Endodermal cell (in vitro differentiated cells): ENCODE results near the gene SFT2D1. TPM values are rescaled to one million over a fixed set of nuclear protein-coding genes. Genes with fewer than 3 reads are reported as not detected.
A peak's percentile ranks its signal among the peaks of the same experiment; 100 is the strongest.

ENCODE experiments used
- DNase-seq: peaks from one replicate; pipeline ENCODE4 v3.0.0-alpha.2; 2017
- H3K27ac ChIP-seq: 2 replicates; pipeline ENCODE4 v1.5.1; 2013; ENCODE audit warnings: mild to moderate bottlenecking, low read depth, low read length, moderate library complexity
- H3K27me3 ChIP-seq: 2 replicates; pipeline ENCODE4 v1.6.1; 2013; ENCODE audit warnings: mild to moderate bottlenecking, low read length, moderate library complexity; ENCODE audit not compliant: insufficient read depth, control insufficient read depth, poor library complexity, severe bottlenecking
- H3K36me3 ChIP-seq: 2 replicates; pipeline ENCODE4 v1.7.0; 2013; ENCODE audit warnings: mild to moderate bottlenecking, low read length, moderate library complexity; ENCODE audit not compliant: control insufficient read depth, insufficient read depth
- H3K4me1 ChIP-seq: one replicate; pipeline ENCODE4 v1.7.0; 2013; ENCODE audit warnings: low read length; ENCODE audit not compliant: control insufficient read depth, insufficient read depth
- H3K4me3 ChIP-seq: 2 replicates; pipeline ENCODE4 v1.5.1; 2013; ENCODE audit warnings: mild to moderate bottlenecking, low read length, moderate library complexity
- H3K9ac ChIP-seq: 2 replicates; pipeline ENCODE4 v1.6.1; 2013; ENCODE audit warnings: mild to moderate bottlenecking, low read length, moderate library complexity; ENCODE audit not compliant: poor library complexity, severe bottlenecking; ENCODE audit errors: extremely low read depth
- H3K9me3 ChIP-seq: 2 replicates; pipeline ENCODE4 v1.6.1; 2013; ENCODE audit warnings: mild to moderate bottlenecking, low read length, moderate library complexity; ENCODE audit not compliant: control insufficient read depth
- H3K27ac Mint-ChIP-seq: 2 replicates; pipeline ENCODE4 v1.8.0; 2020; ENCODE audit warnings: mixed read lengths
- H3K27me3 Mint-ChIP-seq: 2 replicates; pipeline ENCODE4 v1.8.0; 2021; ENCODE audit warnings: mild to moderate bottlenecking, mixed read lengths; ENCODE audit not compliant: insufficient read depth
- H3K36me3 Mint-ChIP-seq: 2 replicates; pipeline ENCODE4 v1.8.0; 2020; ENCODE audit warnings: low read depth, mixed read lengths
- H3K4me1 Mint-ChIP-seq: 2 replicates; pipeline ENCODE4 v1.8.0; 2020; ENCODE audit warnings: mixed read lengths
- H3K4me3 Mint-ChIP-seq: 2 replicates; pipeline ENCODE4 v1.8.0; 2020; ENCODE audit warnings: mild to moderate bottlenecking, moderate library complexity, mixed read lengths
- H3K9me3 Mint-ChIP-seq: 2 replicates; pipeline ENCODE4 v1.8.0; 2020; ENCODE audit warnings: mild to moderate bottlenecking, mixed read lengths
- WGBS, 2 experiments: methylation state at CpG; one replicate each; pipeline versions ENCODE4 v1.1.5 to v1.1.7; 2013; ENCODE audit warnings: missing lambda C conversion rate in 2 of 2, mixed read lengths in 1 of 2; ENCODE audit not compliant: insufficient coverage in 1 of 2, insufficient read length in 1 of 2; 5-methylcytosine and 5-hydroxymethylcytosine counted together
- total RNA-seq, 2 donors: library from RNA; stranded (reverse); fragmentation: NEBNext Ultra II Directional in 1 of 2; extraction: Animal tissue kit (Norgen Biotek cat#: 25700) in 1 of 2; gene quantifications; 2 replicates in 1 of 2; 3 replicates in 1 of 2; pipeline ENCODE4 v1.2.1, GENCODE V29; 2021
- TF ChIP-seq, protein P1 (sequence below): fragments of 200-600 bp; sonication (generic); conservative IDR thresholded peaks from 2 replicates; pipeline ENCODE4 v1.5.0; 2021; ENCODE audit warnings: antibody characterized with exemption, mild to moderate bottlenecking

SFT2D1 gene
- total RNA-seq, 2 donors from 2014 or later = 42.4 to 53.9 TPM

DNA sequence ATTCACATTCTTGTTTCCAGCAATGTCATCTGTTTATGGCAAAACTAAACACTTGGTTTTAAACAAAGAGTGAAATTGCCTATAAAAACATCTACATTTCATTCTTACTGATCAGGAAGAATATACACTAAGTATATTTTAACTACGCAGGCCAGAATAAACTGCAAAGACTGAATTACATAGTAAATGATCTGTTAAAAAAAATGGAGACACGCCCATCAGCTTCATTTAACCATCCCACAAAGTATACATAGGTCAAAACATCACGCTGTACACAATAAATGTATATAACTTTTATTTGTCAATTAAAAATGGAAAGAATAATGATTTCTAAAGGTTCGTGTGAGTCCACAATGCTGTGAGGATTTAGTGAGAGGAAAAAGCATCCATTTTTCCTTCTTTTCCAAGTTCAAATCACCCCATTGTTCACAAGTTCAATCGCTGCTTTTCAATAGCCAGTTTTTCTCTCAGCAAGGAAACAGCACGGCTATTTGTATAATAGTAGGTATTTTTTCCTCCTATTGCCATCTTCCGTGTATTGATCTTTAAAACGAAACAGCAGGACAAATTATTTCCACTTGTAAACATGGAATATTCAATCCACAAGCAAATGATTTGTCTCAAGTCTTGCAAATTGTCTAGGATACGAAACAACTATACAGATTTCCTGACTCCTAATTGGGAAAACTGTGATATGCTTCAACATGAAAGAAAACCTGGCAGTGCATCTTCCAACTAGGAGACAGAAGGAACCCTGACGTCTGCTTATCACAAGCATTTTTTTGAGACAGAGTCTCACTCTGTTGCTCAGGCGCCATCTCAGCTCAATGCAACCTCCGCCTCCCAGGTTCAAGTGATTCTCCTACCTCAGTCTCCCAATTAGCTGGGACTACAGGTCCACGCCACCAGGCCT lies 10.6 kb downstream of the SFT2D1 start:
- no peak overlapping the region for H3K4me3 ChIP-seq
- TF ChIP-seq, protein P1, sequence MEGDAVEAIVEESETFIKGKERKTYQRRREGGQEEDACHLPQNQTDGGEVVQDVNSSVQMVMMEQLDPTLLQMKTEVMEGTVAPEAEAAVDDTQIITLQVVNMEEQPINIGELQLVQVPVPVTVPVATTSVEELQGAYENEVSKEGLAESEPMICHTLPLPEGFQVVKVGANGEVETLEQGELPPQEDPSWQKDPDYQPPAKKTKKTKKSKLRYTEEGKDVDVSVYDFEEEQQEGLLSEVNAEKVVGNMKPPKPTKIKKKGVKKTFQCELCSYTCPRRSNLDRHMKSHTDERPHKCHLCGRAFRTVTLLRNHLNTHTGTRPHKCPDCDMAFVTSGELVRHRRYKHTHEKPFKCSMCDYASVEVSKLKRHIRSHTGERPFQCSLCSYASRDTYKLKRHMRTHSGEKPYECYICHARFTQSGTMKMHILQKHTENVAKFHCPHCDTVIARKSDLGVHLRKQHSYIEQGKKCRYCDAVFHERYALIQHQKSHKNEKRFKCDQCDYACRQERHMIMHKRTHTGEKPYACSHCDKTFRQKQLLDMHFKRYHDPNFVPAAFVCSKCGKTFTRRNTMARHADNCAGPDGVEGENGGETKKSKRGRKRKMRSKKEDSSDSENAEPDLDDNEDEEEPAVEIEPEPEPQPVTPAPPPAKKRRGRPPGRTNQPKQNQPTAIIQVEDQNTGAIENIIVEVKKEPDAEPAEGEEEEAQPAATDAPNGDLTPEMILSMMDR = no peak
- no peaks in the 10 kb centered on the region for H3K27me3 ChIP-seq
- 91 to 92% methylated on average over 5 to 10 of the region's 13 CpGs for WGBS, 2 experiments
- no peaks in the 10 kb centered on the region for H3K27me3 Mint-ChIP-seq
- H3K4me1 Mint-ChIP-seq = peaks cover 7% of the 10 kb centered on the region
- peak; percentile 38 for DNase-seq
- no peak overlapping the region for H3K4me3 Mint-ChIP-seq
- H3K36me3 Mint-ChIP-seq = peaks cover 44% of the 10 kb centered on the region
- no peaks in the 10 kb centered on the region for H3K4me1 ChIP-seq
- H3K36me3 ChIP-seq = peaks cover 43% of the 10 kb centered on the region
- H3K9me3 Mint-ChIP-seq = no peaks in the 10 kb centered on the region
- no peak overlapping the region for H3K27ac ChIP-seq
- H3K9me3 ChIP-seq = no peaks in the 10 kb centered on the region
- no peak overlapping the region for H3K27ac Mint-ChIP-seq
- no peak overlapping the region for H3K9ac ChIP-seq

DNA sequence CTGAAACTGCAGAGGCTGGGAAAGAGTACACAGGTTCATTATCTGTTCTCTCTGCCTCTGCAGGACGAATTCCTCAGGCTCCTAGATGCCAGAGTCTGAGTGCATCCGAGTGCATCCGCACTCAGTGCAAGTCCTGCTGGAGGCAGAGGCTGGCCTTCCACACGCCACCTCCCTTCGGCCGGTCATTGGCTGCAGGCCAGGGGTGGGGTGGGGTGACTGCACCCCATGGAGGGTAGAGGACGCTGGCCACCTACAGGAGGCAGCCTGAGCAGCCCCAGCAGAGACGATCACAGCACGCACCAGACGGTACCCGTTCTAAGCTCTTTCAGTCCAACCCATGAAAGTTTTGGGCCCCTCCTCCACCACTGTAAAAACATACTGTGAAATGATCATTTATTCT lies 11.7 kb downstream of the SFT2D1 start:
- DNase-seq = peak; percentile 96
- Histone ChIP-seq H3K36me3 (peaks cover 43% of the 10 kb centered on the region), H3K27me3 (no peaks in the 10 kb centered on the region), H3K9me3 (no peaks in the 10 kb centered on the region), H3K27ac (no peak overlapping the region), H3K4me1 (peaks cover 6% of the 10 kb centered on the region), H3K9ac (no peak overlapping the region), H3K4me3 (no peak overlapping the region)
- WGBS, 2 experiments = 65 to 69% methylated on average over 3 to 11 of the region's 11 CpGs
- H3K36me3 Mint-ChIP-seq = peaks cover 38% of the 10 kb centered on the region
- TF ChIP-seq, protein P1 = peak; percentile 65
- H3K4me3 Mint-ChIP-seq = no peak overlapping the region
- no peaks in the 10 kb centered on the region for H3K9me3 Mint-ChIP-seq
- no peak overlapping the region for H3K27ac Mint-ChIP-seq
- no peaks in the 10 kb centered on the region for H3K27me3 Mint-ChIP-seq
- H3K4me1 Mint-ChIP-seq = peaks cover 15% of the 10 kb centered on the region

DNA sequence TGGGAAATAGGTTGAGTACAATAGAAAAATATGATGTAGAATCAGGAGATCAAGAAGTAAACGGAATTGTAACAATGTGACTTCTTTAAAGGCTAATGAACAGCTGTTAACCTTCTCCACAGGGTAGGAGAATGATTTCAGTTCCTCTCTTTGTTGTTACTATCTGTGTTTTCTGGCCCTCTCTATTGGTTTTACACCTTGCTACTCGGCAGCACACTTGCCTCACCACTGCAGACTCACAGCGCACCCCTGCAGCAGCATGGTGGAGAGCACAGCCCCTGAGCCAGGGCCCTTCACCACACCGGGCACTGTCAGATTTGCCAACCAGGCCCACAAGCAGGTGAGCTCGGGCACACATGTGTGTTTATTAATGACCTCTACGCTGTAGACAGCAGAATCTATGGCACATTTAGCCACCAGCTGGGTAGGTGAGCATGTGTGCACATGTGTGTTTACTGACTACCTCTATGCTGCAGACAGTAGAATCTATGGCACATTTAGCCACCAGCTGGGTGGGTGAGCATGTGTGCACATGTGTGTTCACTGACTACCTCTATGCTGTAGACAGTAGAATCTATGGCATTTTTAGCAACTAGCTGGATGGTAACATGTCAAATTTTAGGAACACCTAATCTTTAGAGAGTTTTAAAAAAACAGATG lies 16.8 kb downstream of the SFT2D1 start:
- H3K27ac Mint-ChIP-seq = peak overlapping the region; percentile 71
- Histone ChIP-seq H3K27me3 (no peaks in the 10 kb centered on the region), H3K9me3 (no peaks in the 10 kb centered on the region), H3K9ac (no peak overlapping the region), H3K4me1 (peaks cover 14% of the 10 kb centered on the region), H3K27ac (no peak overlapping the region), H3K36me3 (peaks cover 71% of the 10 kb centered on the region), H3K4me3 (peak overlapping the region; percentile 19)
- H3K4me3 Mint-ChIP-seq = no peak overlapping the region
- H3K36me3 Mint-ChIP-seq = peaks cover 50% of the 10 kb centered on the region
- TF ChIP-seq, protein P1 = no peak
- no peaks in the 10 kb centered on the region for H3K27me3 Mint-ChIP-seq
- H3K9me3 Mint-ChIP-seq = no peaks in the 10 kb centered on the region
- 68 to 93% methylated on average over 3 to 6 of the region's 6 CpGs for WGBS, 2 experiments
- peak; percentile 81 for DNase-seq
- H3K4me1 Mint-ChIP-seq = peaks cover 22% of the 10 kb centered on the region
